Neural progenitor cell (in vitro differentiated cells): ENCODE results near the gene ZMPSTE24.

Source experiments
- EZH2 ChIP-seq: fragments of 200-600 bp; sonication (generic); IDR thresholded peaks from 2 replicates; pipeline ENCODE4 v1.6.1; 2017; ENCODE audit warnings: antibody characterized with exemption, mild to moderate bottlenecking, moderate library complexity
- EZH2phosphoT487 ChIP-seq: fragments of 200-600 bp; sonication (generic); IDR thresholded peaks from 2 replicates; pipeline ENCODE4 v1.6.1; 2017; ENCODE audit warnings: antibody characterized with exemption
- TF ChIP-seq, protein P1 (sequence below): fragments of 200-600 bp; sonication (generic); IDR thresholded peaks from 2 replicates; pipeline ENCODE4 v1.5.1; 2017; ENCODE audit warnings: antibody characterized with exemption, mild to moderate bottlenecking

DNA sequence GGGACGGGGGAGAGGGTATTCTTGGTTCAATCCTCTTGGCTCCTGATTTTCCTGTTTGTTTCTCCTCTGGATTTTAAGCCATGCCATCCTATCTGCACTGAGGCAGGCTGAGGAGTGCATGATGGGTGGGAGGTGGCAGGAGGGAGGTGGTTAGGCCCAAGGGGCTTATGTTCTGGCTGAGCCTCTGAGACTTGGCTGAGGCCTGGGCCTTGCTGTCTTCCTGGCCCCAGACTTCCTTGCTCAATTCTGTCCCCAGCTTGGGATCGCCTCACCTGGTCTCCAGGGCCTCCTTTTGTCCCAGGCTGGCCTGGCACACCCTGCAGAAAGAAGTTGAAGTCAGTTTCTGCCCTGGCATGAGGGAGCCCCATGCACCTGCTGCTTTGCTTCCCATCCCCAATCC lies 47.8 kb downstream of the ZMPSTE24 start:
- TF ChIP-seq, protein P1, sequence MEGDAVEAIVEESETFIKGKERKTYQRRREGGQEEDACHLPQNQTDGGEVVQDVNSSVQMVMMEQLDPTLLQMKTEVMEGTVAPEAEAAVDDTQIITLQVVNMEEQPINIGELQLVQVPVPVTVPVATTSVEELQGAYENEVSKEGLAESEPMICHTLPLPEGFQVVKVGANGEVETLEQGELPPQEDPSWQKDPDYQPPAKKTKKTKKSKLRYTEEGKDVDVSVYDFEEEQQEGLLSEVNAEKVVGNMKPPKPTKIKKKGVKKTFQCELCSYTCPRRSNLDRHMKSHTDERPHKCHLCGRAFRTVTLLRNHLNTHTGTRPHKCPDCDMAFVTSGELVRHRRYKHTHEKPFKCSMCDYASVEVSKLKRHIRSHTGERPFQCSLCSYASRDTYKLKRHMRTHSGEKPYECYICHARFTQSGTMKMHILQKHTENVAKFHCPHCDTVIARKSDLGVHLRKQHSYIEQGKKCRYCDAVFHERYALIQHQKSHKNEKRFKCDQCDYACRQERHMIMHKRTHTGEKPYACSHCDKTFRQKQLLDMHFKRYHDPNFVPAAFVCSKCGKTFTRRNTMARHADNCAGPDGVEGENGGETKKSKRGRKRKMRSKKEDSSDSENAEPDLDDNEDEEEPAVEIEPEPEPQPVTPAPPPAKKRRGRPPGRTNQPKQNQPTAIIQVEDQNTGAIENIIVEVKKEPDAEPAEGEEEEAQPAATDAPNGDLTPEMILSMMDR, result no peak
- TF ChIP-seq EZH2 (no peak), EZH2phosphoT487 (no peak)
